Heart left ventricle (tissue), 16 donors: ENCODE data around the gene RAB11FIP4. TPM values are rescaled to one million over a fixed set of nuclear protein-coding genes. Genes with fewer than 3 reads are reported as not detected.
A peak's percentile ranks its signal among the peaks of the same experiment; 100 is the strongest.

Experiments used
- ATAC-seq, 4 donors: fragments of 200-7000 bp; cut with Tn5 transposase; one replicate each; pipeline ENCODE4 v1.9.1; 2020 to 2022; ENCODE audit warnings: moderate library complexity in 4 of 4, mild to moderate bottlenecking in 3 of 4, moderate number of reproducible peaks in 1 of 4
- DNase-seq, 5 donors: peaks; one replicate each; pipeline ENCODE4 v3.0.0-alpha.2; 2020
- H3K27ac ChIP-seq, 12 donors: fragments of 200-600 bp; sonication (generic) in 4 of 12; one replicate each; pipeline versions ENCODE4 v1.5.0 to v1.8.0; 2016 to 2022; ENCODE audit warnings: mild to moderate bottlenecking in 2 of 12
- H3K27me3 ChIP-seq, 9 donors: fragments of 200-600 bp; sonication (generic) in 2 of 9; one replicate each; pipeline versions ENCODE4 v1.5.1 to v1.8.0; 2016 to 2022; ENCODE audit warnings: mild to moderate bottlenecking in 3 of 9
- H3K36me3 ChIP-seq, 9 donors: fragments of 200-600 bp; sonication (generic) in 2 of 9; one replicate each; pipeline versions ENCODE4 v1.5.0 to v1.8.0; 2018 to 2022; ENCODE audit warnings: mild to moderate bottlenecking in 2 of 9
- H3K4me1 ChIP-seq, 12 donors: fragments of 200-600 bp; sonication (generic) in 4 of 12; one replicate each; pipeline versions ENCODE4 v1.5.0 to v1.8.0; 2016 to 2022; ENCODE audit warnings: mild to moderate bottlenecking in 3 of 12
- H3K4me3 ChIP-seq, 12 donors: fragments of 200-600 bp; sonication (generic) in 4 of 12; one replicate each; pipeline versions ENCODE4 v1.5.0 to v1.8.0; 2017 to 2022; ENCODE audit warnings: mild to moderate bottlenecking in 9 of 12, moderate library complexity in 4 of 12
- H3K9me3 ChIP-seq, 12 donors: fragments of 200-600 bp; sonication (generic) in 4 of 12; one replicate each; pipeline versions ENCODE4 v1.5.0 to v1.8.0; 2016 to 2022; ENCODE audit warnings: mild to moderate bottlenecking in 1 of 12
- CTCF ChIP-seq, 12 donors: fragments of 200-600 bp; sonication (generic) in 4 of 12; IDR thresholded peaks; one replicate each; pipeline versions ENCODE4 v1.5.0 to v1.8.0; 2018 to 2022; ENCODE audit warnings: antibody characterized with exemption in 12 of 12, mild to moderate bottlenecking in 5 of 12
- POLR2A ChIP-seq, 2 donors: fragments of 450-650 bp; IDR thresholded peaks; one replicate each; pipeline ENCODE4 v1.6.1; 2017; ENCODE audit warnings: antibody characterized with exemption in 2 of 2, mild to moderate bottlenecking in 2 of 2, moderate library complexity in 2 of 2
- WGBS, 4 donors: extraction: QIAGEN DNeasy Blood & Tissue Kit in 2 of 4; methylation state at CpG; one replicate each; pipeline versions ENCODE4 v1.1.5 to v1.1.7; 2013 to 2018; 5-methylcytosine and 5-hydroxymethylcytosine counted together
- intact Hi-C, 10 donors: fragments of 100-400 bp; cut with DNase I; formaldehyde crosslinking; loops; one replicate each; pipeline versions ENCODE4 v1.11.1 to v1.14.2; 2022
- polyA plus RNA-seq, 2 donors: library from polyadenylated mRNA; stranded (reverse); fragments of 200-250 nt; gene quantifications; one replicate each; pipeline ENCODE4 v1.2.3, GENCODE V29; 2013
- total RNA-seq, 9 donors: library from RNA; depleted of rRNA in 2 of 9; stranded (reverse); fragments of >200 nt in 2 of 9; fragmentation: NEBNext Ultra II Directional in 3 of 9; extraction: Animal tissue kit (Norgen Biotek cat#: 25700) in 3 of 9; gene quantifications; one replicate each; pipeline versions ENCODE4 v1.1.0 to v1.2.4, GENCODE V29; 2016 to 2023
- donor health status: ischemic (EF 13 %, LVEDD 7.1; RV severe dilation, severe dysfunction).
- donor health status: healthy with polysubstance abuse.
- donor health status: DM: no; HTN: yes; CAD: no.
- donor health status: DM: no; HTN: no; CAD: no.
- donor health status: ischemic (EF 25% LVEDD 6.9; RV normal size, moderate dysfunction).
- donor health status: ischemic (EF 25% LVEDD 5.7; RV mildly dilated, moderate dysfunction).
- donor health status: healthy.
- donor health status: DM: yes; HTN: yes; CAD: no.
- donor health status: ischemic (EF 35%, LVEDD 5.7; RV mildly dilated, moderate dysfunction).
- donor health status: nonischemic (EF 11% LVEDD 7.7; RV severe dilation, severe dysfunction).
- donor health status: DM: yes; HTN: yes; CAD: no.
- donor health status: PGD.
- donor health status: ischemic (EF 29% LVEDD 5.4; RV normal size, mild dysfunction).
- donor health status: nonischemic (EF 23%, LVEDD 6.1; RV moderate dilation, normal function).

RAB11FIP4 gene
- total and polyA plus RNA-seq, 11 donors: 1.5 to 13.7 (median 8.3) TPM

GRCh38 chr17:31459716-31460115 is 68.2 kb downstream of the RAB11FIP4 start:
- Histone ChIP-seq H3K4me1 (peaks cover 0 to 10% (median 0%) of the 10 kb centered on the region in 12 donors), H3K4me3 (no peak overlapping the region), H3K27ac (no peak overlapping the region), H3K27me3 (no peaks in the 10 kb centered on the region), H3K9me3 (no peaks in the 10 kb centered on the region), H3K36me3 (no peaks in the 10 kb centered on the region)
- DNase-seq (no peak), ATAC-seq (no peak)
- intact Hi-C loops: loop anchor here in 1 of 10 donors (10.0 kb wide), 1 partner anchor 55 kb away; no protein-coding TSS in a partner anchor
- whole genome bisulfite sequencing, 4 donors: 53 to 63% (median 61%) methylated on average over 4 of the region's 4 CpGs
- TF ChIP-seq CTCF (IDR thresholded peaks at IDR 0.05) (no peak), POLR2A (IDR thresholded peaks at IDR 0.05) (no peak)

DNA sequence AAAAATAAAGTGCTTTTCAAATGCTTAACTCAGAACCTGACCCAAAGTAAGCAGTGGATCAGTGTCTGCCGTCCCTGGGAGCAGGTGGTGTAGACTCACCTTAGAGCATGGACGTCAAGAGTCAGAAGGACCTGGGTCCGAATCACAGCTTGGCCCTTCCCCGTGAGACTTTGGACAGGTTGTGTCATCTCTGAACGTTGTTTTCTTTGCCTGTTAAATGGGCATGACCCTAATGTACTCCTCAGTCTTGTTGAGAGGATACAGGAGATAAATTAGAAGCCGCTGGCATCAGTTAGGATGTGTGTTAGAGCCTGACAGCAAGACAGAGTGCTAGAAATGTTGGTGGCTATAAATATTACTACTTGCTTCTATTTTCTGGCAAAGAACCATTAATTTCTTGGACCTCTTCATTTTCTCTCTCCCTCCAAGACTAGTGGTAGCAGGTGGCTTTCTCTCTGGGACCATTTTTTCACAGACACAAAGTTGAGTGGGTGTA is 68.8 kb downstream of the RAB11FIP4 start:
- no peak overlapping the region for H3K27ac ChIP-seq
- peak in 3 of 4 donors; percentile 37 to 47 (median 41) for ATAC-seq
- TF ChIP-seq POLR2A (IDR thresholded peaks at IDR 0.05) (no peak), CTCF (IDR thresholded peaks at IDR 0.05) (no peak)
- intact Hi-C loops: loop anchor here in 1 of 10 donors (10.0 kb wide), 1 partner anchor 55 kb away; no protein-coding TSS in a partner anchor
- no peak overlapping the region for H3K4me3 ChIP-seq
- H3K9me3 ChIP-seq: no peaks in the 10 kb centered on the region
- WGBS, 4 donors: 55 to 65% (median 59%) methylated on average over 6 of the region's 6 CpGs
- no peaks in the 10 kb centered on the region for H3K27me3 ChIP-seq
- peaks cover 0 to 10% (median 0%) of the 10 kb centered on the region in 12 donors for H3K4me1 ChIP-seq
- DNase-seq: no peak
- no peaks in the 10 kb centered on the region for H3K36me3 ChIP-seq

DNA sequence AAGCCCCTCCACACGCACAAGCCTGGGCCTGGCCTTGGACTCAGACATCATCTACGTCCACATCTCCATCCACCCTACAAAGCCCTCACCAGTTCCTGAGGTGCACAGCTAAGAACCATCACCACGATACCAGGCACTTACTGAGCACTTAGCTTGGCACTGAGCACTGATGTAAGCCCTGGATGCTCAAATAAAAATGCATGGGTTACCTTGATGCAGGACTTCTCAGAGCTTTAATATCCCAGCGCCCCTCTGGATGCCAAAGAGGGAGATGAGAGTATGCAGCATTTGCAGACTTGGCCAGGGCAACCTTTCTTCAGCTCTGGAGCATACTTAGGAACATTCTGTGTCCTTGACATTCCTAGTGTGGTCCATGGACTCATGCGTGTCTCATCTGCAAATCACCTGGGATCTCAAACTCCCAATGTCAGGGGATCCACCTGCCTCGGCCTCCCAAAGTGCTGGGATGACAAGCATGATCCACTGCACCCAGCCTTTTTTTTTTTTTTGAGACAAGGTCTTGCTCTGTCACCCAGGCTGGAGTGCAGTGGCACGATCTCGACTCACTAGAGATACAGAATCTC is 69.8 kb downstream of the RAB11FIP4 start:
- H3K4me1 ChIP-seq: peaks cover 0 to 10% (median 0%) of the 10 kb centered on the region in 12 donors
- intact Hi-C loops: loop anchor here in 1 of 10 donors (10.0 kb wide), 1 partner anchor 53 kb away; no protein-coding TSS in a partner anchor
- no peaks in the 10 kb centered on the region for H3K9me3 ChIP-seq
- H3K27ac ChIP-seq: no peak overlapping the region
- H3K27me3 ChIP-seq: no peaks in the 10 kb centered on the region
- H3K36me3 ChIP-seq: no peaks in the 10 kb centered on the region
- peak in 1 of 5 donors; percentile 18 for DNase-seq
- ATAC-seq: no peak
- no peak overlapping the region for H3K4me3 ChIP-seq
- WGBS, 4 donors: 78 to 84% (median 81%) methylated on average over 8 of the region's 8 CpGs
- TF ChIP-seq CTCF (IDR thresholded peaks at IDR 0.05) (no peak), POLR2A (IDR thresholded peaks at IDR 0.05) (no peak)

DNA sequence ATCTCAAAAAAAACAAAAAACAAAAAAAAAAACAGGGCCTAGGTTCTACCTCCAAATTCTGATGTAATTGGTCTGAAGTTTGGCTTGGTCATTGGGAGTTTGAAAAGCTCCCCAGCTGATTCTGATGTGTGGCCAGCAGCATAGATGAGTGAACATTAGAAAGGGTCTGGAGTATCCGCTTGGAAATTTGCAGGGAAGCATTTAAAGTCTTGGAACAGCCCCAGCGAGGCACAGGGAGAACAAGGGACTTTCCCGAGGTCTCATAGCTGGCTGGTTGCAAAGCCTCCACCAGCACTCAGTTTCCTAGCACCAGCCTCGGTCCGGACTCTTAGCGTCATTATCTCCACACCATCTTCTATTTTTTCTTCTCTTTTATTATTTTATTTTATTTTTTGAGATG is 70.8 kb downstream of the RAB11FIP4 start:
- H3K9me3 ChIP-seq: no peaks in the 10 kb centered on the region
- DNase-seq (no peak), ATAC-seq (no peak)
- no peaks in the 10 kb centered on the region for H3K36me3 ChIP-seq
- peaks cover 0 to 13% (median 2%) of the 10 kb centered on the region in 12 donors for H3K4me1 ChIP-seq
- no peaks in the 10 kb centered on the region for H3K27me3 ChIP-seq
- intact Hi-C loops: loop anchor here in 1 of 10 donors (10.0 kb wide), 1 partner anchor 53 kb away; no protein-coding TSS in a partner anchor
- no peak overlapping the region for H3K4me3 ChIP-seq
- no peak overlapping the region for H3K27ac ChIP-seq
- 73 to 82% (median 74%) methylated on average over 6 of the region's 6 CpGs for WGBS, 4 donors
- no peak for TF ChIP-seq CTCF (IDR thresholded peaks at IDR 0.05)
- TF ChIP-seq POLR2A (IDR thresholded peaks at IDR 0.05): no peak
